Effector memory CD8-positive, alpha-beta T cell (primary cell): ENCODE measurements around the gene ERFL.

Experiments
- ATAC-seq: fragments of 150-1000 bp; cut with Tn5 transposase; replicated peaks from 2 replicates; pipeline ENCODE4 v1.10.0; 2021; ENCODE audit warnings: mild to moderate bottlenecking, moderate library complexity
- DNase-seq, 3 experiments: peaks; one replicate each; pipeline ENCODE4 v3.0.0; 2021
- H3K27ac Mint-ChIP-seq, 2 donors: one replicate each; pipeline ENCODE4 v1.8.0; 2022; ENCODE audit warnings: mild to moderate bottlenecking in 2 of 2, mixed read lengths in 2 of 2, moderate library complexity in 2 of 2
- H3K27me3 Mint-ChIP-seq, 2 donors: one replicate each; pipeline ENCODE4 v1.8.0; 2022; ENCODE audit warnings: mixed read lengths in 2 of 2
- H3K36me3 Mint-ChIP-seq: one replicate; pipeline ENCODE4 v1.8.0; 2022; ENCODE audit warnings: mild to moderate bottlenecking, moderate library complexity, mixed read lengths; ENCODE audit not compliant: insufficient read depth
- H3K4me1 Mint-ChIP-seq, 2 donors: one replicate each; pipeline ENCODE4 v1.8.0; 2022; ENCODE audit warnings: low read depth in 2 of 2, mixed read lengths in 2 of 2
- H3K4me3 Mint-ChIP-seq, 2 donors: one replicate each; pipeline ENCODE4 v1.8.0; 2022; ENCODE audit warnings: mild to moderate bottlenecking in 2 of 2, mixed read lengths in 2 of 2, moderate library complexity in 2 of 2
- H3K9me3 Mint-ChIP-seq, 2 donors: one replicate each; pipeline ENCODE4 v1.8.0; 2022; ENCODE audit warnings: mixed read lengths in 2 of 2

Gene ERFL

GRCh38 chr19:41910992-41911888 is 17.0 kb downstream of the ERFL start:
- Mint-ChIP-seq H3K27ac (peak overlapping the region; percentile 50 to 81), H3K4me3 (peak overlapping the region in 1 of 2 donors; percentile 41), H3K4me1 (peaks cover 42 to 44% of the 10 kb centered on the region in 2 donors), H3K9me3 (no peaks in the 10 kb centered on the region), H3K27me3 (peaks cover 8 to 13% of the 10 kb centered on the region in 2 donors), H3K36me3 (peaks cover 57% of the 10 kb centered on the region)
- ATAC-seq (peak; percentile 41), DNase-seq (no peak)

- DNase-seq (no peak), ATAC-seq (peak; percentile 4)
- peaks cover 48 to 49% of the 10 kb centered on the region in 2 donors for H3K4me1 Mint-ChIP-seq
- H3K9me3 Mint-ChIP-seq = no peaks in the 10 kb centered on the region
- peaks cover 65% of the 10 kb centered on the region for H3K36me3 Mint-ChIP-seq
- H3K4me3 Mint-ChIP-seq = no peak overlapping the region
- H3K27ac Mint-ChIP-seq = peak overlapping the region; percentile 80 to 81
- peaks cover 8 to 13% of the 10 kb centered on the region in 2 donors for H3K27me3 Mint-ChIP-seq
Observed at GRCh38 chr19:41910240-41910991, 17.8 kb downstream of the ERFL start.

- DNase-seq = no peak
- peaks cover 8 to 13% of the 10 kb centered on the region in 2 donors for H3K27me3 Mint-ChIP-seq
- ATAC-seq = no peak
- H3K4me3 Mint-ChIP-seq = no peak overlapping the region
- no peaks in the 10 kb centered on the region for H3K9me3 Mint-ChIP-seq
- H3K36me3 Mint-ChIP-seq = peaks cover 72% of the 10 kb centered on the region
- H3K27ac Mint-ChIP-seq = peak overlapping the region; percentile 81 to 82
- peaks cover 51 to 52% of the 10 kb centered on the region in 2 donors for H3K4me1 Mint-ChIP-seq
Observed at GRCh38 chr19:41909706-41910105, 18.5 kb downstream of the ERFL start.

- ATAC-seq = no peak
- peaks cover 53% of the 10 kb centered on the region in 2 donors for H3K4me1 Mint-ChIP-seq
- DNase-seq = no peak
- H3K9me3 Mint-ChIP-seq = no peaks in the 10 kb centered on the region
- H3K36me3 Mint-ChIP-seq = peaks cover 77% of the 10 kb centered on the region
- H3K27me3 Mint-ChIP-seq = peaks cover 6 to 8% of the 10 kb centered on the region in 2 donors
- peak overlapping the region; percentile 67 to 82 for H3K27ac Mint-ChIP-seq
- no peak overlapping the region for H3K4me3 Mint-ChIP-seq
Observed at GRCh38 chr19:41908724-41909464, 19.4 kb downstream of the ERFL start.

GRCh38 chr19:41907994-41908615 is 20.1 kb downstream of the ERFL start:
- Mint-ChIP-seq H3K27ac (no peak overlapping the region), H3K4me1 (peaks cover 52 to 57% of the 10 kb centered on the region in 2 donors), H3K9me3 (no peaks in the 10 kb centered on the region), H3K27me3 (peaks cover 0 to 8% of the 10 kb centered on the region in 2 donors), H3K4me3 (no peak overlapping the region), H3K36me3 (peaks cover 78% of the 10 kb centered on the region)
- DNase-seq = no peak
- ATAC-seq = no peak

GRCh38 chr19:41906916-41907680 is 21.2 kb downstream of the ERFL start:
- H3K4me1 Mint-ChIP-seq = peaks cover 47 to 52% of the 10 kb centered on the region in 2 donors
- peaks cover 0 to 3% of the 10 kb centered on the region in 2 donors for H3K27me3 Mint-ChIP-seq
- peak overlapping the region; percentile 29 to 75 for H3K27ac Mint-ChIP-seq
- ATAC-seq = no peak
- no peaks in the 10 kb centered on the region for H3K9me3 Mint-ChIP-seq
- H3K4me3 Mint-ChIP-seq = peak overlapping the region in 1 of 2 donors; percentile 3
- DNase-seq = no peak
- peaks cover 85% of the 10 kb centered on the region for H3K36me3 Mint-ChIP-seq

GRCh38 chr19:41906271-41906670 is 22.0 kb downstream of the ERFL start:
- peak overlapping the region; percentile 9 to 75 for H3K27ac Mint-ChIP-seq
- H3K9me3 Mint-ChIP-seq = no peaks in the 10 kb centered on the region
- ATAC-seq = no peak
- peaks cover 85% of the 10 kb centered on the region for H3K36me3 Mint-ChIP-seq
- no peaks in the 10 kb centered on the region for H3K27me3 Mint-ChIP-seq
- no peak overlapping the region for H3K4me3 Mint-ChIP-seq
- DNase-seq = no peak
- H3K4me1 Mint-ChIP-seq = peaks cover 42 to 47% of the 10 kb centered on the region in 2 donors

GRCh38 chr19:41905273-41906002 is 22.8 kb downstream of the ERFL start:
- no peak for DNase-seq
- Mint-ChIP-seq H3K4me3 (no peak overlapping the region), H3K27ac (peak overlapping the region; percentile 9 to 60), H3K4me1 (peaks cover 34 to 38% of the 10 kb centered on the region in 2 donors), H3K27me3 (no peaks in the 10 kb centered on the region), H3K9me3 (no peaks in the 10 kb centered on the region), H3K36me3 (peaks cover 86% of the 10 kb centered on the region)
- ATAC-seq = no peak

GRCh38 chr19:41904118-41904870 is 24.0 kb downstream of the ERFL start:
- Mint-ChIP-seq H3K4me1 (peaks cover 31 to 32% of the 10 kb centered on the region in 2 donors), H3K4me3 (peak overlapping the region in 1 of 2 donors; percentile 36), H3K9me3 (no peaks in the 10 kb centered on the region), H3K36me3 (peaks cover 91% of the 10 kb centered on the region), H3K27ac (peak overlapping the region in 1 of 2 donors; percentile 60), H3K27me3 (no peaks in the 10 kb centered on the region)
- DNase-seq = no peak
- ATAC-seq = no peak

GRCh38 chr19:41903193-41903953 is 24.9 kb downstream of the ERFL start:
- DNase-seq (no peak), ATAC-seq (no peak)
- Mint-ChIP-seq H3K36me3 (peaks cover 91% of the 10 kb centered on the region), H3K4me3 (no peak overlapping the region), H3K27me3 (no peaks in the 10 kb centered on the region), H3K4me1 (peaks cover 31 to 39% of the 10 kb centered on the region in 2 donors), H3K9me3 (no peaks in the 10 kb centered on the region), H3K27ac (peak overlapping the region; percentile 80 to 90)

- no peak for ATAC-seq
- Mint-ChIP-seq H3K4me3 (no peak overlapping the region), H3K9me3 (no peaks in the 10 kb centered on the region), H3K36me3 (peaks cover 97% of the 10 kb centered on the region), H3K27ac (peak overlapping the region; percentile 80 to 90), H3K4me1 (peaks cover 39 to 46% of the 10 kb centered on the region in 2 donors), H3K27me3 (no peaks in the 10 kb centered on the region)
- no peak for DNase-seq
Observed at GRCh38 chr19:41902594-41902993, 25.7 kb downstream of the ERFL start.
